Mesendoderm (in vitro differentiated cells): Measurements from ENCODE around the gene HTT.

Source experiments
- DNase-seq: peaks from one replicate; pipeline ENCODE4 v3.0.0; 2013
- H2AK5ac ChIP-seq: 2 replicates; pipeline ENCODE4 v1.6.1; 2013; ENCODE audit warnings: low read length, inconsistent platforms
- H2BK120ac ChIP-seq: 2 replicates; pipeline ENCODE4 v1.6.1; 2013; ENCODE audit warnings: low read depth, mild to moderate bottlenecking, low read length, moderate library complexity, mixed read lengths
- H2BK15ac ChIP-seq: replicated peaks from 2 replicates; pipeline ENCODE4 v1.6.1; 2013; ENCODE audit warnings: low read depth, mild to moderate bottlenecking, moderate library complexity
- H2BK5ac ChIP-seq: 2 replicates; pipeline ENCODE4 v1.6.1; 2013; ENCODE audit warnings: low read length, inconsistent platforms
- H3K18ac ChIP-seq: 2 replicates; pipeline ENCODE4 v1.6.1; 2013; ENCODE audit warnings: mild to moderate bottlenecking, low read length, mixed read lengths
- H3K23ac ChIP-seq: one replicate; pipeline ENCODE4 v1.6.1; 2013; ENCODE audit warnings: low read length
- H3K27ac ChIP-seq: 2 replicates; pipeline ENCODE4 v1.5.1; 2013; ENCODE audit warnings: low read depth, mild to moderate bottlenecking, inconsistent platforms, low read length, moderate library complexity
- H3K27me3 ChIP-seq: 2 replicates; pipeline ENCODE4 v1.6.1; 2013; ENCODE audit warnings: low read length, control low read depth, mild to moderate bottlenecking, inconsistent platforms; ENCODE audit not compliant: insufficient read depth, poor library complexity
- H3K36me3 ChIP-seq: 2 replicates; pipeline ENCODE4 v1.6.1; 2013; ENCODE audit warnings: low read length, inconsistent platforms; ENCODE audit not compliant: control insufficient read depth, insufficient read depth
- H3K4ac ChIP-seq: one replicate; pipeline ENCODE4 v1.6.1; 2013; ENCODE audit warnings: low read depth, mild to moderate bottlenecking, low read length, moderate library complexity
- H3K4me1 ChIP-seq: 2 replicates; pipeline ENCODE4 v1.6.1; 2013; ENCODE audit warnings: low read depth, low read length, inconsistent platforms; ENCODE audit not compliant: control insufficient read depth
- H3K4me2 ChIP-seq: 2 replicates; pipeline ENCODE4 v1.6.1; 2013; ENCODE audit warnings: low read length
- H3K4me3 ChIP-seq: 2 replicates; pipeline ENCODE4 v1.5.1; 2013; ENCODE audit warnings: mild to moderate bottlenecking, low read length
- H3K56ac ChIP-seq: one replicate; pipeline ENCODE4 v1.6.1; 2013; ENCODE audit warnings: low read length
- H3K79me1 ChIP-seq: 2 replicates; pipeline ENCODE4 v1.6.1; 2013; ENCODE audit warnings: low read length, inconsistent platforms
- H3K79me2 ChIP-seq: 2 replicates; pipeline ENCODE4 v1.6.1; 2013; ENCODE audit warnings: mild to moderate bottlenecking, low read length; ENCODE audit not compliant: control insufficient read depth, insufficient read depth
- H3K9ac ChIP-seq: 2 replicates; pipeline ENCODE4 v1.6.1; 2013; ENCODE audit warnings: low read length, inconsistent platforms
- H4K5ac ChIP-seq: one replicate; pipeline ENCODE4 v1.6.1; 2013; ENCODE audit warnings: low read length
- H4K8ac ChIP-seq: one replicate; pipeline ENCODE4 v1.6.1; 2013; ENCODE audit warnings: low read depth, mild to moderate bottlenecking, control low read depth, low read length, moderate library complexity
- WGBS: extraction: QIAGEN DNeasy Blood & Tissue Kit; methylation state at CpG from one replicate; pipeline ENCODE4 v1.1.7; 2013; ENCODE audit warnings: low lambda C conversion rate, missing lambda C conversion rate; ENCODE audit not compliant: insufficient coverage; ENCODE audit errors: extremely low coverage; 5-methylcytosine and 5-hydroxymethylcytosine counted together

Gene HTT

DNA sequence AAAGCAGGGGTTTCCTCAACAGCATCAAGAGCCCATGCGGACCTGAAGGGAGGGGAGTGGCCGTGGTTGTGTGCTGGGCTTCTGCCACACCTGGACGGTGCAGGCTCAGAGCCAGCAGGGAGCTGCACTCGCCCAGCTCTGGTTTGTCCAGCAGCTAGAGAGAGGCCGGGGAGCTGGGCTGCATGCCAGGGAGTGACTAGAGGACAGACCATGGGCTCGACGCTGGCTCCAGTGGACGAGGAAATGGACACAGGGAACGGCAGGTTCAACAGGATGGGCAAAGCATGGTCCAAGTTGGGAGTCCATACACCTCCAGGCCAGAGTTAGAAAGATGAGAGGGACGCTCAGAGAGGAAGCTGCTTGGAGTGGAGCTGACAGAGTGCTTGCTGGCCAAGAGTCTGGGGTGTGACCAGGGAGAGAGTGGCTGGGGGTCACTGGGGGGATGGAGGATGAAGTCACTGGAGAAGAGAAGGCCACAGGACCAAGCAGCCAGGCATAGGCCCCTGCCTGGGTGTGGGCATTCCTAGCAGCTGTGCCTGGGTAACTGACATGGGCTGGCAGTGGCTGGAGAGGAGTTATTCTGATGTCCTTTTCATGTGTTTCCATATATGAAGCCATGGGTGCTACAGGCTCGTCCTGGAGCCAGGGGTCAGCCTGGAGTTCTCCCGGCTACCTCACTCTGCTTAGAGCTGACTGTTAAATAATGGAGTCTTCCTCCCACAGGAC lies 43.0 kb upstream of the HTT start:
- Histone ChIP-seq H2BK120ac (no peak overlapping the region), H3K23ac (no peak overlapping the region), H3K79me2 (no peaks in the 10 kb centered on the region), H3K4me1 (no peaks in the 10 kb centered on the region), H2BK5ac (no peak overlapping the region), H2AK5ac (no peak overlapping the region), H3K4ac (no peak overlapping the region), H3K27me3 (no peaks in the 10 kb centered on the region), H3K4me3 (no peak overlapping the region), H2BK15ac (no peak overlapping the region), H3K4me2 (no peak overlapping the region), H3K56ac (no peak overlapping the region), H3K18ac (no peak overlapping the region), H4K8ac (no peak overlapping the region), H3K36me3 (no peaks in the 10 kb centered on the region), H3K27ac (no peak overlapping the region), H4K5ac (no peak overlapping the region), H3K9ac (no peak overlapping the region), H3K79me1 (no peaks in the 10 kb centered on the region)
- DNase-seq, result no peak
- WGBS, result no CpG with 5 or more reads among the region's 12 CpGs

DNA sequence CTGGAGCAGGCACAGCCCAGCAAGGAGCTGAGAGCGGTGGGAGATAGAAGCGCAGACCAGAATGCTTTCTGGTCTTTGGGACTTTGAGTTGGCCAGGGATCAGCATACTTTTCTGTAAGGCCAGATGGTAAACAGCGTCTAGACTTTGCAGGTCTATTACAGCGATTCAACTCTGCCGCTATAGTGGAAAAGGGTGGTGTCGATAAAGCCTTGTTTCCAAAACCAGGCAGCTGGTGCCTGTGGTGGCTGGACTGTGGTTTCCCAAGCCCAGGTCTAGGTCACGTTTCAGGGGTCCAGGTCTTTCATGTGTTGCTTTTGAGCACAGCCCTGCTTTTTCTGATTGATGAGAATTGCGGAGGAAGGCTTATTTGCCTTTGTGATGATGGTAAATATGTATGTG lies 40.2 kb upstream of the HTT start:
- DNase-seq, result no peak
- Histone ChIP-seq H3K27ac (no peak overlapping the region), H3K9ac (no peak overlapping the region), H3K4ac (no peak overlapping the region), H2BK5ac (no peak overlapping the region), H3K27me3 (no peaks in the 10 kb centered on the region), H4K8ac (no peak overlapping the region), H4K5ac (no peak overlapping the region), H3K4me2 (no peak overlapping the region), H3K23ac (no peak overlapping the region), H3K79me2 (no peaks in the 10 kb centered on the region), H3K79me1 (no peaks in the 10 kb centered on the region), H2BK15ac (no peak overlapping the region), H3K18ac (no peak overlapping the region), H3K56ac (no peak overlapping the region), H2AK5ac (no peak overlapping the region), H2BK120ac (no peak overlapping the region), H3K4me3 (no peak overlapping the region), H3K36me3 (no peaks in the 10 kb centered on the region), H3K4me1 (no peaks in the 10 kb centered on the region)
- no CpG with 5 or more reads among the region's 8 CpGs for WGBS

DNA sequence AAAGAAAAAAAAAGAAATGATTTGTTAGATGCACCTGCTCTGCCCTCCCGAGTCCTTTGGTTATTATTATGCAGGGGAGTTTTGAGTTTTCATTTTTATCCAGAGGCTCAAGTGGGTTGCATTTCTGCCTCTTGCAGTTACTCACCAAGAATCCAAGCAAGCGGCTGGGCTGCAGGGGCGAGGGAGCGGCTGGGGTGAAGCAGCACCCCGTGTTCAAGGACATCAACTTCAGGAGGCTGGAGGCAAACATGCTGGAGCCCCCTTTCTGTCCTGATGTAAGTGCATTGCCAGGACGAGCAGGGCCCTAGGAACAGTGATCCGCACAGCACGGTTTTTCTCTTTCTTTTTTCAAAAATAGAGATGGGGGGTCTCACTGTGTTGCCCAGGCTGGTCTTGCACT lies 39.2 kb upstream of the HTT start:
- no peaks in the 10 kb centered on the region for H3K79me1 ChIP-seq
- no peak overlapping the region for H3K4me2 ChIP-seq
- H3K9ac ChIP-seq, result no peak overlapping the region
- no peaks in the 10 kb centered on the region for H3K27me3 ChIP-seq
- H2AK5ac ChIP-seq, result no peak overlapping the region
- H3K23ac ChIP-seq, result no peak overlapping the region
- no peak overlapping the region for H2BK5ac ChIP-seq
- H3K4me3 ChIP-seq, result no peak overlapping the region
- H3K79me2 ChIP-seq, result no peaks in the 10 kb centered on the region
- no peak overlapping the region for H2BK120ac ChIP-seq
- no peak overlapping the region for H3K27ac ChIP-seq
- no peaks in the 10 kb centered on the region for H3K36me3 ChIP-seq
- no CpG with 5 or more reads among the region's 8 CpGs for WGBS
- no peak for DNase-seq
- H3K4ac ChIP-seq, result no peak overlapping the region
- H2BK15ac ChIP-seq, result no peak overlapping the region
- H3K56ac ChIP-seq, result no peak overlapping the region
- no peak overlapping the region for H4K8ac ChIP-seq
- H3K18ac ChIP-seq, result no peak overlapping the region
- H4K5ac ChIP-seq, result no peak overlapping the region
- no peaks in the 10 kb centered on the region for H3K4me1 ChIP-seq

DNA sequence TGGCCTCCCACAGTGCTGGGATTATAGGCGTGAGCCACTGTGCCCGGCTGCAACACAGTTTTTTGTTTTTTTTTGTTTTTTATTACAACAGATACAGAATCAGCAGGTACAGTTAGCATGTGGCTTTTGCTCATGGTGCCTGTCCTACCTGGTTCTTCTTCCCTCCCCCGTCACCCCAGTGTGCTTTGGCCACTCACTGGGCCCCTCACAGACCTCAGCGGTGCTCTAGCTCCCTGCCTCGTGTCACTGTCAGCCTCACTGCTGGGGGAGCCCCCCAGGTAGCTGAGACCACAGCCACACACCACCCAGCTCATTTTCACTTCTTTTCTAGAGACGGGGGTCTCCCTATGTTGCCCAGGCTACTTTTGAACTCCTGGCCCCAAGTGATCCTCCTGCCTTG lies 38.8 kb upstream of the HTT start:
- no peak overlapping the region for H3K18ac ChIP-seq
- H2BK5ac ChIP-seq, result no peak overlapping the region
- H3K4ac ChIP-seq, result no peak overlapping the region
- H3K4me2 ChIP-seq, result no peak overlapping the region
- no peaks in the 10 kb centered on the region for H3K36me3 ChIP-seq
- WGBS, result no CpG with 5 or more reads among the region's 6 CpGs
- no peak overlapping the region for H3K56ac ChIP-seq
- no peak for DNase-seq
- H3K4me3 ChIP-seq, result no peak overlapping the region
- no peak overlapping the region for H2AK5ac ChIP-seq
- no peaks in the 10 kb centered on the region for H3K79me2 ChIP-seq
- H4K5ac ChIP-seq, result no peak overlapping the region
- no peaks in the 10 kb centered on the region for H3K4me1 ChIP-seq
- H3K79me1 ChIP-seq, result no peaks in the 10 kb centered on the region
- H3K23ac ChIP-seq, result no peak overlapping the region
- no peak overlapping the region for H3K9ac ChIP-seq
- no peaks in the 10 kb centered on the region for H3K27me3 ChIP-seq
- H2BK120ac ChIP-seq, result no peak overlapping the region
- no peak overlapping the region for H2BK15ac ChIP-seq
- no peak overlapping the region for H3K27ac ChIP-seq
- H4K8ac ChIP-seq, result no peak overlapping the region

DNA sequence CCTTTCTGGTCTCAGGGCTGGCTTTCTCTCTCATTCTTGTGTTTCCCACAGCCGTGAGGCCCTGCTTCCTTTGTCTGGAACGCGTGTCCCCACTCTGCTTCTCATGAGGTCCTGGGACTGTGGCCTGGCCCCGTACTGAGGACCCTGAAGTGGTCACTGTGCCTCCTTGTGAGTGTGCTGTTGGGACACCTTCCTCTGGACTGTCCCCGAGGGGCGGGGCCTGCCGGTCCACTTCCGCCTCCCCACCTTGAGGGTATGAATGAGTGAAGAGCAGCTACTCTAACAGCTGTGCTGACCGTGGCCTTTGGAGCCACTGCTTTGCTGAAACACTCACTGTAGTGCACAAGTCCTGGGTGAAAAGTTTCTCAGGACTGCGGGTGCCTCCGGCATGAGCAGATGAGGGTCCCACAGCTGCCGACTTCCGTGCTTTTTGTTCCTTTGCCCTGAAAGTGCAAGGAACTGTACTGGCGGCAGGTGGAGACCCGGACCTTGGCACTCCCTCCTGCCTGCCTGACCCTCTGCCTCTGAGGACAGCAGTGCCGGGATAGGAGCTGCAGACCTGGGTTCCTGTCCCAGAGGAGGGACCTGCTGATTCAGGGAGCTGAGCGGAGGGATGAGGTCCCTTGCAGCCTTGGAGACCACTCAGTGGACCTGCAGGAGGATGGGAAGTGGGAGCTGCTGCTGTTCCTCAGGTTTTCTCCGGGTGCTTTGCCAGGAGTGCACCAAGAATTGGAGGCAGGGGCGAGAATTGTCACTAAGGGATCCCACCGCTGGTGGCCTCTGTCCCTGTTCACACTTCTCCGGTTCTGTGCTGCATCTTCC lies 38.1 kb upstream of the HTT start:
- Histone ChIP-seq H3K79me2 (no peaks in the 10 kb centered on the region), H3K4me1 (no peaks in the 10 kb centered on the region), H4K5ac (no peak overlapping the region), H3K4me2 (no peak overlapping the region), H3K56ac (no peak overlapping the region), H2BK15ac (no peak overlapping the region), H3K4me3 (no peak overlapping the region), H3K36me3 (no peaks in the 10 kb centered on the region), H4K8ac (no peak overlapping the region), H2BK5ac (no peak overlapping the region), H3K27ac (no peak overlapping the region), H2AK5ac (no peak overlapping the region), H3K18ac (no peak overlapping the region), H2BK120ac (no peak overlapping the region), H3K27me3 (no peaks in the 10 kb centered on the region), H3K4ac (no peak overlapping the region), H3K9ac (no peak overlapping the region), H3K79me1 (no peaks in the 10 kb centered on the region), H3K23ac (no peak overlapping the region)
- DNase-seq, result no peak
- no CpG with 5 or more reads among the region's 21 CpGs for WGBS
